GM10266 (cell line): ENCODE data around the gene PHF21B.

Experiments used
- DNase-seq: peaks from one replicate; pipeline ENCODE4 v3.0.0; 2012; ENCODE audit errors: extremely low spot score
- TF ChIP-seq, protein P1 (sequence below): IDR thresholded peaks from 2 replicates; pipeline ENCODE4 v1.5.1; 2012; ENCODE audit warnings: mild to moderate bottlenecking, low read depth; ENCODE audit not compliant: control insufficient read depth, insufficient read depth; ENCODE audit errors: missing control alignments

Gene PHF21B

DNA sequence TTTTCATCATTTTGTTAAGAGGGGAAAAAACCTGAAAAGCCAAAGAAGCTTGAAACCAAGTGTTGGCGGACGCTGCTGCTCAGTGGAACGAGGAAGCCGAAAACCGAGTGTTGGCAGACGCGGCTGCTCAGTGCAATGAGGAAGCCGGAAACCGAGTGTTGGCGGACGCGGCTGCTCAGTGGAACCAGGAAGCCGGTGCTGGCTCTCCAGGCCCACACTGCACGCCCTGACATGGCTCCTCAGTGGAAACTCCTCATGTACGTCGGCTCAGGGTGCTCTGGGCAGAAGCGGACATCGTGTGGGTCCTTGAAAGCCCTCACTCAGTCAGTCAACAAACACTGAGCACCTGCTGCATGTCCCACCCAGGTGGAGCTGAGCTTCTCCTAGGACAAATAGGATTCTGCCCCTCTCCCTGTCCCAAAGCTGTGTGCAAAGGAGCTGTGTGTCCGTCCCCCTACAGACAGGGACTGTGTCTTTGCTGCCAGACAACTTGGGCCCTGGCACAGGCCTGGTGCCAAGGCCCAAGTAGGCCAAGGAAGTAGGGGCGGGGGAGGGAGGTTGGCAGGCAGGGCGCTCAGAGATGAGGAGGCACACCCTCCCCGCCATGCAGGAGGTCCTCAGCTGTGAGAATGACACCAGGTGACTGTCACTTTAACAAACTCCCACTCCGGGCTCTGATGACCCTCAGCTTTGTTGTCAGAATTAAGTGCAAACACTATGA, 37.3 kb downstream of the PHF21B start:
- TF ChIP-seq, protein P1, sequence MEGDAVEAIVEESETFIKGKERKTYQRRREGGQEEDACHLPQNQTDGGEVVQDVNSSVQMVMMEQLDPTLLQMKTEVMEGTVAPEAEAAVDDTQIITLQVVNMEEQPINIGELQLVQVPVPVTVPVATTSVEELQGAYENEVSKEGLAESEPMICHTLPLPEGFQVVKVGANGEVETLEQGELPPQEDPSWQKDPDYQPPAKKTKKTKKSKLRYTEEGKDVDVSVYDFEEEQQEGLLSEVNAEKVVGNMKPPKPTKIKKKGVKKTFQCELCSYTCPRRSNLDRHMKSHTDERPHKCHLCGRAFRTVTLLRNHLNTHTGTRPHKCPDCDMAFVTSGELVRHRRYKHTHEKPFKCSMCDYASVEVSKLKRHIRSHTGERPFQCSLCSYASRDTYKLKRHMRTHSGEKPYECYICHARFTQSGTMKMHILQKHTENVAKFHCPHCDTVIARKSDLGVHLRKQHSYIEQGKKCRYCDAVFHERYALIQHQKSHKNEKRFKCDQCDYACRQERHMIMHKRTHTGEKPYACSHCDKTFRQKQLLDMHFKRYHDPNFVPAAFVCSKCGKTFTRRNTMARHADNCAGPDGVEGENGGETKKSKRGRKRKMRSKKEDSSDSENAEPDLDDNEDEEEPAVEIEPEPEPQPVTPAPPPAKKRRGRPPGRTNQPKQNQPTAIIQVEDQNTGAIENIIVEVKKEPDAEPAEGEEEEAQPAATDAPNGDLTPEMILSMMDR = no peak
- DNase-seq = no peak

DNA sequence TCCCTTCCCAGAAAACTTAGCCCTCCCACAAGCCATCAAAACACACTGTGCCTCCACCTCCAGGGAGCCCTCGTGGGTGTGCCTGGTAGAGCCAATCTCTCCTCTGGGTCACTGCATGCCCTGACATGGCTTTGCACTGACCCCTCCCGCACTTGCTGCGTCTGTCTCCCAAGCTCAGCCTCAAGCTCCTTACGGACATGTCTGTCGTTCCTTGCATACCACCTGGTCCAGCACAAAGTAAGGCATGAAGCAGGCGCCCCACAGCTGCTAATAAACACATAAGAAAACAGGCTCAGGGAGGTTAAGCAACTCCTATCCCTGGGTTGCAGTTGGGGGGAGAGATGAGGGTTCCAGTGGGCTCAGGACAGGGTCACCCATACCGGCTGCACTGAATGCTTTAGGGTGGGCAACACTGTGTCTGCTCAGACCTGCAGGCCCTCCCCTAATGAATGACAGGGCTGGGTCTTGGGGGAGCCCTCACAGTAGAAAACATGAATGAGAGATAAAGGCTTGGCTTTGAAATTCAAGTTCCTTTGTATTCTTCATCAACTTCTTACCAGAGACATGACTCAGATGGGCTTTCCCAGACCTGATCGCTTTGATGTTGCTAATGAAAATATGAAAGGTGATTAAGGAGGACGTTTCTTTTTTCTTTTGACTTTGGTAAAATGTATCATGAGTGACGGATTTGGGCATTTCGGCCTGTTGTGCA, 38.0 kb downstream of the PHF21B start:
- DNase-seq = no peak
- TF ChIP-seq, protein P1 = no peak

DNA sequence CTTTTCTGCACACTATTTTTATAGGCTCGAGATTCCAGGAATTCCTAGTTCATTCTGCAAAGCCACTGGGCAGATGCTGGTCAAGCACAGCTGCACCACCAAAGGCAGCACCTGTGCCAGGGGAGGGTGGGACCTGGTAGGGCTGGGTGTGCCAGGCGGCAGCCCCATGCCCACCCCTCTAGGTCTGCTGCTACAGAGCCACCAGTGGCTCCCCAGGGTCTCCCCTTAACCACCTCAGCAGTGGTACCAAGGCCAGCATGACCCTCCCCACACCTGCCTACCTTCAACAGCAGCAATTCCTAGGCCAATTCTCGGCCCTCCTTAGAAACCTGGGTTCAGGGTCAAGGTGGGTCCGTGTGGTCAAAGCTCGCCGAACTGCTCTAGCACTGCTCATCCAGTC, 39.5 kb downstream of the PHF21B start:
- TF ChIP-seq, protein P1 = no peak
- no peak for DNase-seq

DNA sequence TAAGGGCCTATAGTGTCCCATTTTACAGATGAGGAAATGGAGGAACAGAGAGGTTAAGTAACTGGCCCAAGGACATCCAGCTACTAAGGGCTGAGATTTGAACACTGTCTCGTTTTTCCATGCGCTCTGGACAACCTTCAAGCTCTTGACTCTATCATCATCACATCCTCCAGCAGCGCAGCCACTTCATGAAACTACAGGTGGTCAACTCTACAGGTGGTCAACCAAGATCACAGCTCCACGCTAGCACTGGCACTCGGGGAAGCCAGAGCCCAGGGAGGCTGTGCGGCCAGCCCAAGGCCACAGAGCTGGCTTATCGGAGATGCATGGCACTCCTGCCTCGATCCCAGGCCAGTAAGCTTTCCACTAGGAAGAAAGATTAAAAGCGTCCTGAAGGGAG, 40.0 kb downstream of the PHF21B start:
- no peak for DNase-seq
- TF ChIP-seq, protein P1 = no peak

DNA sequence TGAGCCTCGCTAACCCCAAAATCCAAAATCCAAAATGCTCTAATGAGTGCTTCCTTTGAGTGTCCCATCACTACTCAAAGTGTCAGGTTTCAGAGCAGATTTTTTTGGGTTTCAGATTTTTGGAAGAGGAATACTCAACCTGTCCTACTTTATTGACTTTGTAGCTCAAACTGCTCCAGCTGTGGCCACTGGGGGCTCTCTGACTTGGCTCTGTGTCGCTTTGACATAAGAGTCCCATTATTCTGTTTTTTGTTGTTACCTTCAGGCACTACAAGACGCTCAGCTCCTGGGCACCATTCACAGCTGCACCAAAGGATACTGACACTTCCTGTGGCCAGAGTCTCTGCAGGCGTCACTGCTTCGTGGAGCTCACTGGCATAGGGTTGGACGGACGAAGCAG, 41.1 kb downstream of the PHF21B start:
- TF ChIP-seq, protein P1 = no peak
- DNase-seq = no peak

DNA sequence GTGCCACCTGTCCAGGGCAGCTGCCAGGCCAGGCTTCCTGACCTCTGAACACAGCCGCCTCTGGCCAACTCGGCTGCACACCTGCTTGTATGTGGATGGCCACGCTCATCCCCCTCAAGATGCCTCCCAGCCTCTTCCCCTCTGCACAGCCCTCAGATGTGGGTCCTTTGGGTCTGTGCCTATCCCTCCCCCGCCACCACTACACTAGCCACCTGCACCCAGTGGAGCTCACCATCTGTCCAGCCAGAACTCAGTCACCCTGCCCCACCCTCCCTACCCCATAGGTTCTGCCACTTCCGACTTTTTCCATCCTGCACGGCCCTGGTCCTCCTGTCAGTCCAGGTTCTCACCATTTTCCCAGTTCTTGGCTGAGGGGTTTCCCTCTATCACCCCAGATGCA, 44.6 kb downstream of the PHF21B start:
- DNase-seq = no peak
- TF ChIP-seq, protein P1 = no peak

DNA sequence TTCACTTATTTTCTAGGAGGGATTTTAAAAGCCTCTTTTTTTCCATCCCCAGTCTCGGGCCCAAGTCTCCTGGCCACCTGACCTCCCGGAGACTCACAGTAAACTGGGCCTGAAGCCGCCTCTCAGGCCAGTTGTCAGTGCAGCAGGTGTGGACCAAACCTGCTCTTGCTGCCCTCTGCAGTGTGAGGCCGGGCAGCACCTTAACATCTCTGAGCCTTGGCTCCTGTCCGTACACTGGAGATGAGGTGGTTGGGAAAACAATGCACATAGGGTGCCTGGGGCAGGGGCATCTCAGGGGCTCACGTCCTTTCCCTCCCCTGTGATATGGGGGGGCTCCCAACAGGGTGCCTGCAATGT, 45.1 kb downstream of the PHF21B start:
- DNase-seq = no peak
- TF ChIP-seq, protein P1 = no peak
